ENCODE results near the gene FOCAD.

GRCh38 chr9:20732118-20732517 lies 48.1 kb downstream of the FOCAD start:
- no peak for TF ChIP-seq POLR2AphosphoS5 (IDR thresholded peaks at IDR 0.05; ENCODE audit: low read depth, low read length)
- no peak for TF ChIP-seq POLR2A (IDR thresholded peaks at IDR 0.05; ENCODE audit: low read depth, low read length)
- no peak for TF ChIP-seq TAF1 (IDR thresholded peaks at IDR 0.05; ENCODE audit: borderline replicate concordance, low read depth, low read length)
